WTC11 (cell line): ENCODE data around the gene MGMT. TPM values are rescaled to one million over a fixed set of nuclear protein-coding genes. Genes with fewer than 3 reads are reported as not detected.

Source experiments
- ATAC-seq: fragments of 200-7000 bp; cut with Tn5 transposase; 2 replicates; pipeline ENCODE4 v1.10.0; 2021; ENCODE audit warnings: mild to moderate bottlenecking, moderate library complexity
- CTCF ChIA-PET: fragments of 300-600 bp; sonication (Branson Sonifier 250); formaldehyde crosslinking; loops from one replicate; lab custom pipeline; 2021; ENCODE audit warnings: antibody characterized with exemption; lab: Charles Lee
- POLR2A ChIA-PET: fragments of 350-600 bp; sonication (Branson Sonifier 250); formaldehyde crosslinking; loops from one replicate; lab custom pipeline; 2021; ENCODE audit warnings: antibody characterized with exemption; lab: Charles Lee
- DNase-seq: peaks from one replicate; pipeline ENCODE4 v3.0.0; 2021; ENCODE audit warnings: low spot score
- H3K27ac Mint-ChIP-seq: 2 replicates; pipeline ENCODE4 v1.8.0; 2021; ENCODE audit warnings: mixed read lengths
- H3K27me3 Mint-ChIP-seq: 2 replicates; pipeline ENCODE4 v1.8.0; 2021; ENCODE audit warnings: low read depth, mild to moderate bottlenecking, moderate library complexity, mixed read lengths
- H3K36me3 Mint-ChIP-seq: 2 replicates; pipeline ENCODE4 v1.8.0; 2021; ENCODE audit warnings: mixed read lengths
- H3K4me1 Mint-ChIP-seq: 2 replicates; pipeline ENCODE4 v1.8.0; 2022; ENCODE audit warnings: mixed read lengths
- H3K4me3 Mint-ChIP-seq: 2 replicates; pipeline ENCODE4 v1.8.0; 2021; ENCODE audit warnings: mild to moderate bottlenecking, moderate library complexity, mixed read lengths
- H3K9me3 Mint-ChIP-seq: 2 replicates; pipeline ENCODE4 v1.8.0; 2021; ENCODE audit warnings: mixed read lengths
- GRHL2 ChIP-seq: fragments of 250-450 bp; sonication (Bioruptor Pico); IDR thresholded peaks from 2 replicates; pipeline ENCODE4 v1.8.0; 2022; ENCODE audit warnings: mild to moderate bottlenecking, moderate library complexity; ENCODE audit not compliant: insufficient replicate concordance, severe bottlenecking
- TCF7 ChIP-seq: sonication (generic); formaldehyde crosslinking; IDR thresholded peaks from 2 replicates; pipeline ENCODE4 v1.8.0; 2022; ENCODE audit warnings: mild to moderate bottlenecking, low read depth, missing genetic modification reagents, moderate library complexity
- TEAD1 ChIP-seq: sonication (generic); formaldehyde crosslinking; IDR thresholded peaks from 2 replicates; pipeline ENCODE4 v1.8.0; 2022; ENCODE audit warnings: mild to moderate bottlenecking, missing genetic modification reagents
- total RNA-seq: library from RNA; stranded (reverse); gene quantifications from 3 replicates; pipeline ENCODE4 v1.2.3, GENCODE V29; 2021

MGMT gene
- total RNA-seq, 1 experiment from 2014 or later, result 11.8 TPM

DNA sequence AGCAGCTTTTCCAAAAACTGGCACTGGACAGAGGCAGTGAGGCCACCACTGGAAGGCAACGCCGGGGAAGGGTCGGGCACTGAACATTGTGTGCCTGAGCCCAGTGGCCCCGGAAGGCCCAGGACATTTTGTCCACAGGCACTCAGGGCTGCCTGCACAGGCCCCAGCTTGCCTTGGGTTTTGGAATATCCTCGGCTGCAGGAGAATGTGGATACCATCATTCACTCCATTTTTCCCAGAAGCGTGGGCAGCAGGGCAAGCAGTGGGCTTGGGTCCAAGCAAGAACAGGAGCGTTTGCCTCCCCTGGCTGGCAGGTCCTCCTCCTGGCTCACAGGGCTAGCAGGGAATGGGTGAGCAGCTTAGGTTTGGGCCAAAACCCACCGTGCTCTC is 349.6 kb downstream of the MGMT start:
- no peaks in the 10 kb centered on the region for H3K4me1 Mint-ChIP-seq

More for the DNA sequence above, 349.6 kb downstream of the MGMT start:
- H3K9me3 Mint-ChIP-seq, result peaks cover 30% of the 10 kb centered on the region
- POLR2A ChIA-PET, result no interaction called here
- H3K4me3 Mint-ChIP-seq, result no peak overlapping the region
- no peaks in the 10 kb centered on the region for H3K27me3 Mint-ChIP-seq
- DNase-seq, result no peak
- no peak overlapping the region for H3K27ac Mint-ChIP-seq
- ATAC-seq, result no peak
- peaks cover 19% of the 10 kb centered on the region for H3K36me3 Mint-ChIP-seq
- CTCF ChIA-PET, result no interaction called here
- TF ChIP-seq TCF7 (CRISPR knock-in tag) (no peak), TEAD1 (CRISPR knock-in tag) (no peak), GRHL2 (CRISPR knock-in tag) (no peak)
